DLD1 (cell line): ENCODE measurements around the gene GNAS-AS1.
"Not testable (repeated sequence)": the region's sequence is repeated elsewhere in the genome, so short reads cannot be mapped to it uniquely, and the experiment has no call there.

Source experiments
- in situ Hi-C: cut with HindIII; loops from 2 replicates; pipeline ENCODE4 v1.10.0; 2017; ENCODE audit warnings: low sequenced_read_pairs

GNAS-AS1 gene

DNA sequence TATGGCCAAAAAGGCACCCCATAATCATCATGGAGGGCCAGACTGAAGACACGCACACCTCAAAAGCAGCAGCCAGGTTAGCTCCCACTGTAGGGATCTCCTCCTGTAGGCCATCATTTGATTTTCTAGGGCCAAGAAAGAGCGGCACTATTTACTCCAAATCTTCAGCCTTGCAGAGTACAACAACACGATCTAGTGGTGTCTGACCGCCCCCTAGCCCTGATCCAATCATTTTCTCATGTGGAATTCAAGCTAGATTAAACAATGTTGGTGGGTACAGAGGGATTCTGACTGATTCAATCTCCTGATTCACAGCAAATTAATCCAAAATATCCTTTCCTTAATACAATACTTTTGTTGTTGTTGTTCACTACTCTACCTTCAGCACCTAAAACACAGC, 12.5 kb downstream of the GNAS-AS1 start:
- in situ Hi-C loops, result no loop called here

GRCh38 chr20:58837717-58838116, 13.0 kb downstream of the GNAS-AS1 start:
- in situ Hi-C loops, result no loop called here

- in situ Hi-C loops, result no loop called here
Measured at GRCh38 chr20:58836616-58837204, 14.0 kb downstream of the GNAS-AS1 start.

GRCh38 chr20:58835231-58835630, 15.5 kb downstream of the GNAS-AS1 start:
- in situ Hi-C loops, result no loop called here

DNA sequence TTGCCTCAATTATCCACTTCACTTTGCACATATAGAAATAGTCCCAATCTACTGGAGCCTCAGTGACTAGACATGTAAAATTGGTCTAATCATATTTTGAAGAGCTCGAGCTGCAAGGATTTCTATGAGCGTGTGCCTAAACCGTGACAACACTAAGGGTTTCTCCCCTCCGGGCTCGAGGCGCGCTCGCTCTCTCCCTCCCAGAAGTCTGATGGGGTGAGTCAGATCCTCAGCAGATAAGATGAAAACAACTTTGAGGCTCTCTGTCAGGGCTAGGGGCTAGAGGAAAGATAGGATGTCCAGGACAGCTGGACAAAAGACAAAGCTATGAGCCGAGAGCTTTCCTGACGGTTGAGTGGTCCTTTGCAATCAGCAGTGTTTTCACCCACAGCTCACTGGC, 16.8 kb downstream of the GNAS-AS1 start:
- in situ Hi-C loops, result no loop called here

DNA sequence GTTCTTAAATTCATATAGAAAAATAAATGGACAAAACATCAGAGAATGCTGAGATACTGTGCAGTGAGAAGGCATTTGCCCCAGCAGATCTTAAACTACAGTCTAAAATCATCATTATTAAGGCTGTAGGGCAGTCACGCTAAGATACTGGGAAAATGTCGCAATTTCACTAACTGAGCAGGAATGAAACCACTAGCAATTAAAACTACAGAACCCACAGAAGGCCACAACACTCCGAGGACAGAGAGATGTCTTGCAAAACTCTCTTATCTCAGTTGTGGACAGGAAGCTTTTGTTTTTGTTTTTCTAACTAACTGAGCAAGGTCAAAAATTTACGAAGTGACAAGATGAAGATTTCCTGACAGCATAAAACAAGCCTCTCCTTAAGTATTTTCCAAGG, 18.2 kb downstream of the GNAS-AS1 start:
- in situ Hi-C loops, result no loop called here

DNA sequence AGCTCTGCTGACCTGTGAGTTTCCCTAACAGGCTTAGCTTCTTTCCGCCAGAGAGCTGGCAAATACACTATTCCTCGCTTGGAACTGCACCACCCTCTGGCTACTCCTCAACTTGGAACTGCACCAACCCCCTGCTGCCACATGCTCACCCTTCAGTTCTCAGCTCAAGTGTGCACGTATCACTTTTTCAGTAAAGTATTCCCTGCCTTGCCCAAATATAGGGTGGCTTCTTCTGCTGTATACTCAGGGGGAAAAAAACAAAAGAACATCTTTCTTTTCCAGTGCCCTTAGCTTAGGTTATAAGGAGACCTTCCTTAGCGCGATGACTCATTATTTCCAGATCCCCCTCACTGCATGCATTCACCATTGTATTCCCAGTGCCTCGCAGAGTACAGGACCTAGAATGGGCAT, 21.2 kb downstream of the GNAS-AS1 start:
- in situ Hi-C loops, result no loop called here

GRCh38 chr20:58828804-58829203, 21.9 kb downstream of the GNAS-AS1 start:
- in situ Hi-C loops, result not testable (repeated sequence)

DNA sequence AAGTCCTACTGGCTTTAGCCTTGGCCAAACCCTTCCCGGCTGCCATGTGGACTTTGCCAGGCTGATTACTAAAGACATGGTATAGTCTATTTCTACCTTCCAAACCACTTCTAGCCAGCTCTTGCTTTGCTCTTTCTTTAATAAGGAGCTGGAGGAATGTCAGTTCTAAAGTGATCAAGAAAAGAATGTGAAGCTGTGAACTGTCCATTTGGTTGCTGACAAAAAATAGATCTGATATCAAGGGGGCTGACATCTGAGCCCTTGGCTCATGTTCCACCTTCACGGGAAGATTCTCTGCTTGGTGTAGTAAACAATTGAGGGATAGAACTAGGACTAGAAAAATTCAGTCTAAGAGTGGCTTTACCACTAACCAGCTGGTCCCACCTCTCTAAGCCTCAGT, 22.6 kb downstream of the GNAS-AS1 start:
- in situ Hi-C loops, result no loop called here

DNA sequence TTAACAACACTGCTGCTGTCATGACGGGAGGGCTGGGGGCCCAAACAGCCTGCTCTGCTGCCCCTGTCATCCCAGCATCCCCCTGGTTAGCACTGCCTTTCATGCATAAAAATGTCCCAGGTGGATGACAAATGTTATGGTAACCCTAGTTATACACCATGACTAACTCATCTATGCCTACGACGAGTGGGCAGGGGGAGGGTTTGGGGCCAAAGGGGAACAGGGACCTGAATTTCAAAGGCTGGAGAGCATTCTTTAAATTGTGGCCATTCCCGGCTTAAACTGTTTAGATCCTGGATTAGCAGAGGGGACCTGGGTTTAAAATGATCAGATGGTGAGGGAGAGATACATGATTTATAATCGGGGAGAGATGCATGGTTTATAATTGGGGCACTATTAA, 24.4 kb downstream of the GNAS-AS1 start:
- in situ Hi-C loops, result no loop called here

- in situ Hi-C loops, result no loop called here
Measured at GRCh38 chr20:58825450-58825849, 25.3 kb downstream of the GNAS-AS1 start.

GRCh38 chr20:58824843-58825242, 25.9 kb downstream of the GNAS-AS1 start:
- in situ Hi-C loops, result no loop called here

DNA sequence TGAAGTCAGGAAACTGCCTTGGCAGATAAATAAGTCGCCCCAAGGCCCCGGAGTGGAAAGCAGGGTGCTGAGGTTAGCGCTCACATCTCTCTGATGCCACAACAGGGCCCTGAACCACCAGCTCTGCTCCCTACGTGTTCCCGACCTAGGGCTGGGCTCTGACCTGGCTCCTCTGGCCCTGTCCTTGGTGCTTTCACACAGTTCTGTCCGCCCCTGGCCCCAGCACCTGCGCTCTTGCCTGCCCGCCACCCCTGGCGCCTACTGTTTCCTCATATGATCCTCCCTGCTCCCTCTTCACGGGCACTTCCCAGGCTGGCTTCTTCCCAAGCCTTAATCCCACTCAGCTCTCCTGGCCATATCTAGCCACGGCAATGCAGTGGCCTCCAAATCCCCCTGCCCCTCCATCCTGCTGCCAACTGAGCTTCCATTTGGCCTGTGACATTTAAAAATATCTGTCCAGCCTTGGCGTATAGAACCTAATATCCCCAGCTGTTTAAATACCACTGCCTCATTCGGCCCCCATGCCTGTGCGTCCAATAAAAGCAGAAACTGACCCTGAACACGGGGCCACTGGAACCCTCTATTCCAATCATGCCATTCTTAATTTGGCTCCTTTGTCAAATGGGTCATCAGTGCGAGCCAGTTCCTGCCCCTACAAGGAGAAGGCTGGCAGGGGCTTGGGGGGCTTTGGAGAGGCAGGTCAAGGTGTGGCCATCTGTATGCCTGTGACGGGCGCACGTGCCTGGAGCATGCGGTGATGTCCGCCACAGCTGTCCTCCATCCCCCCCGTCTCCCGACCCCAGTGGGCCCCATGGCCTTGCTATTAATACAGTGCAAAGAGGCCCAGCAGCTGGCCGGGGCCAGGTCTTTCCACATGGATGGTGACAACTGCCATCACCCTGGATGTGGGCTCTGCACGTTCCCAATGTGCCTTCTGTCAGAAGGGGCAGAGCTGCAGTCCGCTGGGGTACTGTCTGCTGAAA, 27.7 kb downstream of the GNAS-AS1 start:
- in situ Hi-C loops, result no loop called here

DNA sequence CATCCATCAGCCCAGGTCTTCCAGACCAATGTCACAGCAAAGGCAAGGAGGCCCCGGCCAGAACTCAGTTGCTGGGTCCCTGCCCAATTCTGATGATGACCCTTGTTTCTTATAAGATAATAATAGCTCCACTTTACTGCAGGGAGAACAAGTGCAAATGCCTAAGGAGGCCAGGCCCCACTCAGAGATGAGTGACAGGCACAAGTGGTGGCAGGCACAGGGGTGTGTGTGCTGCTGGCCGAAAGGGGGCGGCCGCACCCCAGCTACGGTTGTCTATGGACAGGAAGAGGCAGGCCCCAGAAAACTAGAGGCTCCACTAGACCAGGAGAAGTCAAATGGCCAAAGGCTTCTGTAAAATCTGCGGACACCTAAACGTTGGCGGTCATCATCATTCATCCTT, 28.6 kb downstream of the GNAS-AS1 start:
- in situ Hi-C loops, result no loop called here

DNA sequence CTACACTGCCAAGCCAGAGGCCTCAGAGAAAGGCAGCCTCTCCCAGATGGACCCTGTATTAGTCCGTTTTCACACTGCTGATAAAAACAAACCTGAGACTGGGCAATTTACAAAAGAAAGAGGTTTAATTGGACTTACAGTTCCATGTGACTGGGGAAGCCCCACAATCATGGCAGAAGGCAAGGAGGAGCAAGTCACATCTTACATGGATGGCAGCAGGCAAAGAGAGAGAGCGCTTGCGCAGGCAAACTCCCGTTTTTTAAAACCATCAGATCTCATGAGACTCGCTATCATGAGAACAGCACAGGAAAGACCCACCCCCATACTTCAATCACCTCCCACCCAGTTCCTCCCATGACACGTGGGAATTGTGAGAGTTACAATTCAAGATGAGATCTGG, 30.2 kb downstream of the GNAS-AS1 start:
- in situ Hi-C loops, result not testable (repeated sequence)

DNA sequence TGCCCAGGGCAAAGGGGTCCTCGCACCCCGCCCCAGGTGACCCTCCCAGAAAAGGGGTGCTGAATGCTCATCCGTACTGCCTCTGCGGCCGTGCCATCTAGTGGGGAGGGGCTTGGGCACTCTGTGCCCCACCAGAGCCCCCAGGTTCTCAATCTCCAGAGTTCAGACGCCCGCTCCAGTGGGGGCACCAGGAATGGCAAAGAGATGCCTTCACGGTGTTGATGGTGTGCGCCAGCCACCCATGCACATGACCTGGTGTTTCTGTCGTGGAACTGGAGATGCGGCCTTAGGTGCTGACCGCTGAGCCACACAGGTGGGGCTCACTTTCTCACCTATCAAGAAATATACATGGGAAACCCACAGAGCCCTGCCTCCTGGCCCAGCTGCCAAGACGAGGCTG, 30.8 kb downstream of the GNAS-AS1 start:
- in situ Hi-C loops, result no loop called here

DNA sequence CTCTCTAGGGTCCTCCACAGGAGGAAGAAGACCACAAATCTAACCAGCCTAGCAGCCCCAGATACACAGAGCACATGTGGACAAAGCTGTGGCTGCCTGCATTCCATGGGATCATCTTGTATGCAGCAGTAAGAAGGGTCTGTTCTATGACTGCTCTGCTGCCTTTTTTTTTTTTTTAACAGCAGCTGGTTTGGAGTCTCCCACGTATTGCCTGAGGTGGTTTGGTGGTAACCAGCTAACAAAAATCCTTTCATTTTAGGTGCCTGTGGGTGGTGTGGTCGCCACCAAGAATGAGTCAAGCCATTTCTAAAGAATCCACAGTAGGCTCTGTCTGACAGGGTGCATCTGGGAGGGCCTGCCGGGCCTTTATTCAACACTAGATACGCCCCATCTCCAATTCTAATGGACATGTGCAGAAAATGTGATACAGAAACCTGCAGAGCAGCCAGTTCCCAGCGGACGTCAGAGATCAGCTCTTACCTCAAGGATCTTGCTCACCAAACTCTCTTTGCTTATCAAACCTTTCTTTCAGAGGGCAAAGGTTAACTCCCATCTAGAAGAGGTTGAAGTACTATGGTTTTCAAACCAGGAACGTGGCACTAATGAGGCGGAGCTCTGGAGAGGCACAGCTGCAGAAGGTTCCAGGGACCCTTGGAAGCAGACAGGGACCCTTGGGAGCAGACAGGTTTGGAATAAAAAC, 32.0 kb downstream of the GNAS-AS1 start:
- in situ Hi-C loops, result no loop called here

DNA sequence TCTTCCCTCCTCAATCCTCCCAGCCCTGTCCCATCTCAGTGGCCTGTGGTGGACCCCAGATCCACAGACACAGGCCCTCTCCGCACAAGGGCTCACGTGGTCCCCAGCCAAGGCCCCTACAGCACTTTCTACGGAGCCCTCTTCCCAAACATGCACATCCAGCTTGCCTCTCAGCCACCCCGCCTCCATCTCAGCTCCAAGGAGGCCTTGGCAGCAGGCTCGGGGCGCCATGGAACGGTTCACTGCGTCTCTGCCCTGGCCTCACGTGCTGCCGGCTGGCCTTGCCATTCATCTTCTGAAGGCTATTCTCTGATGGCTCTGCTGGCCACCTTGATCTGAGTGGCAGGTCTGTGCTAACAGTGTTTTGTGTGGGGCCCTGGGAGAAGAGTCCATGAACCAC, 33.0 kb downstream of the GNAS-AS1 start:
- in situ Hi-C loops, result no loop called here

DNA sequence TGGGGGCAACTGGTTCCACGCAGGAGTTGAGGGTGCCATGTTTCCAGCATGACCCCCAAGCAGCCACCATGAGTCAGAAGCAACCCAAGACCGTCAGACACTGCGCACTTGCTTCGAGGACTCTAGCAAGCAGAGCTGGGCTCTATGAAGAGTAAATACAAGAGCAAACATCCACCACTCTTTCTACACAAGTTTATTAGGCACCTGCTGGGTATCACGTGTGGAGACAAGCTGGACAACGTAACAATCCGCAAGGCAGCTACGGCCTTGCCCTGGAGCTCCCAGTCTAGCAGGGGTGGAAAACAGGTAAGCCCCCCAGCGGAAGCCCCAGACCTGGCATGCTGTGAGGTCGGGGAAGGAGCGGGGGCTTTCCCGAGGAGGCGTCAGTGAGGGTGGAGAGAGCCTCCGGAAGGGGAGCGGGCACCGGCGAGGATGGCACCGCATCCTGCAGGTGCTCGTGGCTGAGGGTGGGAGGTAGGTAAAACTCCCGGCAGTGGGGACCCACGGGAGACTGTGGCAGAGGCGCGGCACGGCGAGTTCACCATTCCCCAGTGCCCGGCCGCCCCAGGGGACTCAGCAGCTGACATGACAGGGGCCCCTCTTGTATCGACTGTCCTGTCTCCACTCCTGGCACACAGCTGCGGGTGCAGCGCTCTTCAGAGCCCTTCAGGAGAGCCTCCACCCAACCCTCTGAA, 33.6 kb downstream of the GNAS-AS1 start:
- in situ Hi-C loops, result no loop called here

DNA sequence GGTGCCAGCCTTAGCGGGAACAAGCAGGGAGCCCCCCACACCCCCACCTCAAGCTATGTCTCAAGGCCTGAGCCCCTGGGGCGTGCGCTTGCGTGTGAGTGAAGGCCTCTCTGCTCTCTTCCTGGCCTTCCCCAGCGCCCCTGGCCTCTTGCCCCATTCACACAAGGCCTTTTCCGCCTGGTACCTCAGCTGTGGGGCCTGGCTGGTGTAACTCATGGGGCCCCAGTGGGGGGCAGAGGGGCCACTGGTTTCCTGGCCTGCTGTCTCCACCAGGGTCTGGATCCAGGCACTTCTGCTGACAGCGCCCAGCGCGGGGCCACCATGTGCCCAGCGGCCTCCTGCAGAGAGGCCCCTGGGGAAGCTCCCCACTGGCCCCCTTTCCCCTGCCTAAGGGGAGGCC, 34.7 kb downstream of the GNAS-AS1 start:
- in situ Hi-C loops, result no loop called here

DNA sequence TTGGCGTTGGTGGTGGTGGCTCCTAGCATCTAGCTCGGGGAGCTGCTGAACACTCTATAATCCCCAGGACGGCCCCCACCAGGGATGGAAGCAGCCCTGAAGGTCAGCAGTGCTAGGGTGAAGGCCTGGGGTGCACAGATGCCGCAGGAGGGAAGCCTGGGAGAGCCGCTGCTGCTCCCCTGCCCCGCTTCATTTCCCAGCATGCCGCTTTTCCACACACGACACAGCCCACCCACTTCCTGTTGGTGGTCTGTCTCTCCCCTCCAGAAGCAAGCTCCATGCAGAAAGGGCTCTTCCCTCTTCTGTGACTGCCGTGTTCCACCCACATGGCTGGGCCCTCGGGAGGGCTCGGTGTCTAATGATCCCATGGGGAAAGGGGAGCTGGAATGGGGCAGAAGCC, 35.3 kb downstream of the GNAS-AS1 start:
- in situ Hi-C loops, result no loop called here
